ENCODE results near the gene KLRF1.
"Not testable (repeated sequence)": the region's sequence is repeated elsewhere in the genome, so short reads cannot be mapped to it uniquely, and the experiment has no call there.

Gene KLRF1

DNA sequence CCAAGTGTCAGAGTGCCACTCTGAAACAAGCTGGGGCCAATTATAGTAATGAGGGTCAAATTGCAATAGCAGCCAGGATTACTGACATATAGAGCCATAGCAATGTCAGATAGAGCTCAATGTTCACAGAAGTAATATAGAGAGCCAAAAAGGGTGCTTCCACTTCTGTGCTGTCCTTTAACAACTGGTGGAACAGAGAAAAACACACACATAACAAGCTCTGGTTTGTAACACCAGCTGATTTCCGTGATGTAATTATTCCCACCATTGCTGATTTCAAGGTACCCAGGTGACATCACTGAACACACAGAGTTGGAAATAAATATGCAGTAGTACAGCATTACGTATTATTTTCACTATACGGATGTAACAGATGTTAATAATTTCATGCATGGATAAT is 44.9 kb downstream of the KLRF1 start:
- peak in 2 of 3 donors; percentile 46 to 64 for DNase-seq
- H3K4me3 ChIP-seq (ENCODE audit: control insufficient read depth in 1 of 7, extremely low read depth in 1 of 7, insufficient read depth in 4 of 7, low read depth in 2 of 7, low read length in 6 of 7), result peak overlapping the region in 2 of 7 experiments; percentile 8 to 40
- no peaks in the 10 kb centered on the region for H3K9me3 ChIP-seq (ENCODE audit: control extremely low read depth in 1 of 5, control insufficient read depth in 4 of 5, insufficient read depth in 2 of 5, low read depth in 1 of 5, low read length in 4 of 5)
- ChIA-PET POLR2A (interaction anchor here (0.6 to 0.9 kb wide), 4 partner anchors 11 to 135 kb away, joined by 3 to 4 read pairs (median 3); no protein-coding TSS in a partner anchor), CTCF (interaction anchor here (0.8 to 2.4 kb wide), 6 partner anchors 8 to 57 kb away, joined by 3 to 10 read pairs (median 3); no protein-coding TSS in a partner anchor)
- H3K27me3 ChIP-seq (replicated peaks in 2 of 5; ENCODE audit: control insufficient read depth in 4 of 5, insufficient read depth in 5 of 5, low read length in 4 of 5), result no peaks in the 10 kb centered on the region
- peaks cover 14 to 27% (median 15%) of the 10 kb centered on the region in 4 experiments for H3K4me1 ChIP-seq (ENCODE audit: control extremely low read depth in 1 of 4, control insufficient read depth in 4 of 4, insufficient read depth in 4 of 4, low read length in 3 of 4)
- no peaks in the 10 kb centered on the region for H3K36me3 ChIP-seq (ENCODE audit: control insufficient read depth in 4 of 4, insufficient read depth in 4 of 4, low read length in 3 of 4)
- no CpG with 5 or more reads among the region's 3 CpGs for WGBS (ENCODE audit: insufficient coverage)
- H3K27ac ChIP-seq (ENCODE audit: insufficient read depth in 1 of 2, low read depth in 1 of 2, low read length in 2 of 2, poor library complexity in 1 of 2, severe bottlenecking in 2 of 2), result peak overlapping the region in 1 of 2 experiments; percentile 98

DNA sequence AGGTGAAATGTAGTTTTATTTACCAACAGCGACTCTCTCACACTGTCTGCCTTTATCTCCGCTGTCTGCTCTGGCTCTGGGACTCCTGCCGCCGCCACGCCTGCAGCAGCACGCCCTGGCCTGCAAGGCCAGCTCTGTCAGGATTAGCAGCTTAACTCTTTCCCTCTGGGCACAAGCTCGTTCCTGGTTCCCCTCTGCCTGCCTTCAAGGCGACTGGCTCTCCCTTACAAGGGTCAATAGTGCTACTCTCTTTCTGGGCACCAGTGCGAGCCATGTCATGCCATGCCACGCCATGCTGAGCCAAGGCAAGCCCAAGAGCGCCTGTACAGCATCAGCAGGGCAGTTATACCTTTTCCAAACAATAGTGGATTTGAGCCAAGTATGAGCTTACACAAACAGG is 45.5 kb downstream of the KLRF1 start:
- Histone ChIP-seq H3K4me3 (ENCODE audit: control insufficient read depth in 1 of 7, extremely low read depth in 1 of 7, insufficient read depth in 4 of 7, low read depth in 2 of 7, low read length in 6 of 7) (no peak overlapping the region), H3K27ac (ENCODE audit: insufficient read depth in 1 of 2, low read depth in 1 of 2, low read length in 2 of 2, poor library complexity in 1 of 2, severe bottlenecking in 2 of 2) (no peak overlapping the region), H3K9me3 (ENCODE audit: control extremely low read depth in 1 of 5, control insufficient read depth in 4 of 5, insufficient read depth in 2 of 5, low read depth in 1 of 5, low read length in 4 of 5) (no peaks in the 10 kb centered on the region), H3K36me3 (ENCODE audit: control insufficient read depth in 4 of 4, insufficient read depth in 4 of 4, low read length in 3 of 4) (no peaks in the 10 kb centered on the region), H3K27me3 (replicated peaks in 2 of 5; ENCODE audit: control insufficient read depth in 4 of 5, insufficient read depth in 5 of 5, low read length in 4 of 5) (no peaks in the 10 kb centered on the region), H3K4me1 (ENCODE audit: control extremely low read depth in 1 of 4, control insufficient read depth in 4 of 4, insufficient read depth in 4 of 4, low read length in 3 of 4) (peaks cover 14 to 27% (median 15%) of the 10 kb centered on the region in 4 experiments)
- CTCF ChIA-PET, result interaction anchor here (0.8 to 2.4 kb wide), 5 partner anchors 22 to 58 kb away, joined by 3 to 10 read pairs (median 3); no protein-coding TSS in a partner anchor
- WGBS (ENCODE audit: insufficient coverage), result 89% methylated on average over 10 of the region's 11 CpGs
- no peak for DNase-seq
- POLR2A ChIA-PET, result interaction anchor here (0.6 to 0.9 kb wide), 3 partner anchors 10 to 135 kb away, joined by 3 to 4 read pairs (median 3); no protein-coding TSS in a partner anchor

DNA sequence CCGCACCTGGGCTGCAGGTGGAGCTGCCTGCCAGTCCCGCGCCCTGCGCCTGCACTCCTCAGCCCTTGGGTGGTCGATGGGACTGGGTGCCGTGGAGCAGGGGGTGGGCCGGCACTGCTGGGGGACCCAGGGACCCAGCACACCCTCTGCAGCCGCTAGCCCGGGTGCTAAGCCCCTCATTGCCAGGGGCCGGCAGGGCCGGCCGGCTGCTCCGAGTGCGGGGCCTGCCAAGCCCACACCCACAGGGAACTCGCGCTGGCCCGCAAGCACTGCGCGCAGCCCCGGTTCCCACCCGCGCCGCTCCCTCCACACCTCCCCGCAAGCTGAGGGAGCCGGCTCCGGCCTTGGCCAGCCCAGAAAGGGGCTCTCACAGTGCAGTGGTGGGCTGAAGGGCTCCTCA is 48.8 kb downstream of the KLRF1 start:
- 98% methylated on average over 13 of the region's 26 CpGs for WGBS (ENCODE audit: insufficient coverage)
- CTCF ChIA-PET, result interaction anchor here (1.0 kb wide), 1 partner anchor 62 kb away, joined by 3 read pairs; no protein-coding TSS in a partner anchor

DNA sequence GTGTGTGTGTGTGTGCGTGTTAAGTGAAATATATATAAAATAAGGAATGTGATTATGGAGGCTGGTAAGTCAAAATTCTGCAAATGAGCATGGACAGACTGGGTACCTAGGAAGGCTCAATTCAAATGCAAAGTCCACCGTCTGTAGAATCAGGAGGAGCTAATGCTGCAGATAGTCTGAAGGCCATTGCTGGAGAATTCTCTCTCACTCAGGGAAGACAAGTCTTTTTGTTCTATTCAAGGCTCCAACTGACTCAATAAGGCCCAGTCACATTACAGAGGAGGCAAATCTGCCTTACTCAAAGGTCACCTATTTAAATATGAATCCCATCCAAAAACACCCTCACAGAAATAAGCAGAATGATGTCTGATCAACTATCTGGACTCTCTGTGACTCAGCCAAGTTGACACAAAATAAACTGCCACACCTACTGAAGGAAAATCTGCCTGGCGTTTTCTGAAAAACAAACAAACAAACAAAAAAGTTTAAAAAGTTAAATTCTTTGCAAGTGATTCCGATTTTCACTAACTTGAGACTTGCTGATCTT is 53.3 kb downstream of the KLRF1 start:
- H3K36me3 ChIP-seq (ENCODE audit: control insufficient read depth in 4 of 4, insufficient read depth in 4 of 4, low read length in 3 of 4), result no peaks in the 10 kb centered on the region
- peak overlapping the region in 1 of 7 experiments; percentile 6 for H3K4me3 ChIP-seq (ENCODE audit: control insufficient read depth in 1 of 7, extremely low read depth in 1 of 7, insufficient read depth in 4 of 7, low read depth in 2 of 7, low read length in 6 of 7)
- H3K4me1 ChIP-seq (ENCODE audit: control extremely low read depth in 1 of 4, control insufficient read depth in 4 of 4, insufficient read depth in 4 of 4, low read length in 3 of 4), result peaks cover 0 to 16% (median 7%) of the 10 kb centered on the region in 4 experiments
- no peak for DNase-seq
- 93% methylated on average over 4 of the region's 4 CpGs for WGBS (ENCODE audit: insufficient coverage)
- ChIA-PET POLR2A (no interaction called here), CTCF (interaction anchor here (0.7 to 1.0 kb wide), 2 partner anchors 9 to 260 kb away, joined by 3 read pairs; no protein-coding TSS in a partner anchor)
- no peaks in the 10 kb centered on the region for H3K27me3 ChIP-seq (replicated peaks in 2 of 5; ENCODE audit: control insufficient read depth in 4 of 5, insufficient read depth in 5 of 5, low read length in 4 of 5)
- H3K27ac ChIP-seq (ENCODE audit: insufficient read depth in 1 of 2, low read depth in 1 of 2, low read length in 2 of 2, poor library complexity in 1 of 2, severe bottlenecking in 2 of 2), result no peak overlapping the region
- H3K9me3 ChIP-seq (ENCODE audit: control extremely low read depth in 1 of 5, control insufficient read depth in 4 of 5, insufficient read depth in 2 of 5, low read depth in 1 of 5, low read length in 4 of 5), result no peaks in the 10 kb centered on the region

More for the DNA sequence above, 48.8 kb downstream of the KLRF1 start:
- H3K4me3 ChIP-seq (ENCODE audit: control insufficient read depth in 1 of 7, extremely low read depth in 1 of 7, insufficient read depth in 4 of 7, low read depth in 2 of 7, low read length in 6 of 7); H3K9me3 ChIP-seq (ENCODE audit: control extremely low read depth in 1 of 5, control insufficient read depth in 4 of 5, insufficient read depth in 2 of 5, low read depth in 1 of 5, low read length in 4 of 5); H3K36me3 ChIP-seq (ENCODE audit: control insufficient read depth in 4 of 4, insufficient read depth in 4 of 4, low read length in 3 of 4); DNase-seq; POLR2A ChIA-PET; H3K27me3 ChIP-seq (replicated peaks in 2 of 5; ENCODE audit: control insufficient read depth in 4 of 5, insufficient read depth in 5 of 5, low read length in 4 of 5); H3K27ac ChIP-seq (ENCODE audit: insufficient read depth in 1 of 2, low read depth in 1 of 2, low read length in 2 of 2, poor library complexity in 1 of 2, severe bottlenecking in 2 of 2): not testable (repeated sequence)
- peaks cover 9 to 24% (median 11%) of the 10 kb centered on the region in 4 experiments for H3K4me1 ChIP-seq (ENCODE audit: control extremely low read depth in 1 of 4, control insufficient read depth in 4 of 4, insufficient read depth in 4 of 4, low read length in 3 of 4)

DNA sequence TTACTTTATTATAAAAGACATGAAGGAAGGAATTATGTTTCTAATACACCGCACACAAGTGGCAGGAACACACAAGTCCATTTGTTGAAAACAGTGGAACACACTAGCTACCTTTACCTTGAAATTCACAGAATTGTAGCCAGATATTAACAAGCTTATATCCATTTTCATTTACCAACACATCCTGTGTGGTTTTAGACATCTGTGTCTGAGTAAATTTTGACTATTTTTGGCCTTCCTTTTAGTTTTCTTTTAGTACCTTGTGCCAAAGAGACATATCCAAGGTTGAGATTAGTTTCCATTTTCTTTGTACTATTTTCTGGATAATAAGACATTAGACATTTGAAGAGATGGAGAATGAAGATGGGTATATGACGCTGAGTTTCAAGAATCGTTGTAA is 54.0 kb downstream of the KLRF1 start, which contains the start of gene KLRF2:
TSS of gene KLRF2 (plus strand) at position 244 of the 400 bp plus-strand sequence. CDS start at position 351, 107 bp downstream.
- no CpG with 5 or more reads among the region's 3 CpGs for WGBS (ENCODE audit: insufficient coverage)
- peak in 2 of 3 donors; percentile 24 to 39 for DNase-seq
- peaks cover 0 to 16% (median 7%) of the 10 kb centered on the region in 4 experiments for H3K4me1 ChIP-seq (ENCODE audit: control extremely low read depth in 1 of 4, control insufficient read depth in 4 of 4, insufficient read depth in 4 of 4, low read length in 3 of 4)
- peak within 1 kb of the TSS in 1 of 7 experiments; percentile 6 for H3K4me3 ChIP-seq (ENCODE audit: control insufficient read depth in 1 of 7, extremely low read depth in 1 of 7, insufficient read depth in 4 of 7, low read depth in 2 of 7, low read length in 6 of 7)
- no peak within 1 kb of the TSS for H3K27ac ChIP-seq (ENCODE audit: insufficient read depth in 1 of 2, low read depth in 1 of 2, low read length in 2 of 2, poor library complexity in 1 of 2, severe bottlenecking in 2 of 2)
- ChIA-PET CTCF (no interaction called here), POLR2A (no interaction called here)
- no peaks in the 10 kb centered on the region for H3K9me3 ChIP-seq (ENCODE audit: control extremely low read depth in 1 of 5, control insufficient read depth in 4 of 5, insufficient read depth in 2 of 5, low read depth in 1 of 5, low read length in 4 of 5)
- no peaks in the 10 kb centered on the region for H3K27me3 ChIP-seq (replicated peaks in 2 of 5; ENCODE audit: control insufficient read depth in 4 of 5, insufficient read depth in 5 of 5, low read length in 4 of 5)
- no peaks in the 10 kb centered on the region for H3K36me3 ChIP-seq (ENCODE audit: control insufficient read depth in 4 of 4, insufficient read depth in 4 of 4, low read length in 3 of 4)

DNA sequence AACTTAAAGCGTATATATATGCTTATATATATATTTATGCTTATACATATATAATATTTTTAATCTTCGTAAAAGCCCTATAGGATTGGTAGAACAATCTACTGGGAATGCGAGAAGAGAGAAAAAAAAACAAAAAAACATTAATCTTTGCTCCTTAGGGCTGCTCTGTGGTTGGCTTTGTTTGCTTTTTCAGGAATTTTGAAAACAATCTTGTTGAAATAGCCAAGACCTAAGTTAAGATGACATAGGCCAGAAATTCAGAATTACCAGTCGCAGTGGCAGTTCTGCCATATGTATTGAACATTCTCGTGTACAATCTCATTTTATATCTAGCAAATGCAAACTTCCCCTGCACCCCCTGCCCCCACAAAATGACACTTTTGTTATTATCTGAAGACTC is 54.7 kb downstream of the KLRF1 start:
- CTCF ChIA-PET, result no interaction called here
- Histone ChIP-seq H3K27ac (ENCODE audit: insufficient read depth in 1 of 2, low read depth in 1 of 2, low read length in 2 of 2, poor library complexity in 1 of 2, severe bottlenecking in 2 of 2) (no peak overlapping the region), H3K9me3 (ENCODE audit: control extremely low read depth in 1 of 5, control insufficient read depth in 4 of 5, insufficient read depth in 2 of 5, low read depth in 1 of 5, low read length in 4 of 5) (no peaks in the 10 kb centered on the region), H3K4me1 (ENCODE audit: control extremely low read depth in 1 of 4, control insufficient read depth in 4 of 4, insufficient read depth in 4 of 4, low read length in 3 of 4) (peaks cover 0 to 16% (median 7%) of the 10 kb centered on the region in 4 experiments), H3K4me3 (ENCODE audit: control insufficient read depth in 1 of 7, extremely low read depth in 1 of 7, insufficient read depth in 4 of 7, low read depth in 2 of 7, low read length in 6 of 7) (no peak overlapping the region), H3K36me3 (ENCODE audit: control insufficient read depth in 4 of 4, insufficient read depth in 4 of 4, low read length in 3 of 4) (no peaks in the 10 kb centered on the region), H3K27me3 (replicated peaks in 2 of 5; ENCODE audit: control insufficient read depth in 4 of 5, insufficient read depth in 5 of 5, low read length in 4 of 5) (no peaks in the 10 kb centered on the region)
- 92% methylated on average over 2 of the region's 5 CpGs for WGBS (ENCODE audit: insufficient coverage)
- POLR2A ChIA-PET, result no interaction called here
- DNase-seq, result no peak

DNA sequence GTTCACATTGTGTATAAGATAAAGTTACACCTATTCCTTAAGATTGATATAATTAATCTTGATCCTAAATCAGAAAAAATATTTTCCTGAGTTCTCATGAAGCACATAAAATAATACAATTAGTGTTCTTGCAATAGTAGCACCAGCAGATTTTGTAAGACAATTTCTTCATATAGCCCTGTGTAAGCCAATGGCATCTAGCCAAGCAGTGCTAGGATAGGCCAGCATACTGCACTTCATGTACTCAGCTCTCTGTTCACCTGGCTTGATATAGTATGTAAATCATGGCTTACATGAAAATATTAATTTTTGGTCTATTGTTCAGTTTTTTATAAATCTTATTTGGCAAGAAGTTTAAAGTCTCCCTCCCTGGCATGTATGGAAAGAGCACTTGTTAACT is 55.9 kb downstream of the KLRF1 start:
- Histone ChIP-seq H3K27ac (ENCODE audit: insufficient read depth in 1 of 2, low read depth in 1 of 2, low read length in 2 of 2, poor library complexity in 1 of 2, severe bottlenecking in 2 of 2) (no peak overlapping the region), H3K36me3 (ENCODE audit: control insufficient read depth in 4 of 4, insufficient read depth in 4 of 4, low read length in 3 of 4) (no peaks in the 10 kb centered on the region), H3K4me1 (ENCODE audit: control extremely low read depth in 1 of 4, control insufficient read depth in 4 of 4, insufficient read depth in 4 of 4, low read length in 3 of 4) (peaks cover 0 to 16% (median 7%) of the 10 kb centered on the region in 4 experiments), H3K27me3 (replicated peaks in 2 of 5; ENCODE audit: control insufficient read depth in 4 of 5, insufficient read depth in 5 of 5, low read length in 4 of 5) (no peaks in the 10 kb centered on the region), H3K9me3 (ENCODE audit: control extremely low read depth in 1 of 5, control insufficient read depth in 4 of 5, insufficient read depth in 2 of 5, low read depth in 1 of 5, low read length in 4 of 5) (no peaks in the 10 kb centered on the region), H3K4me3 (ENCODE audit: control insufficient read depth in 1 of 7, extremely low read depth in 1 of 7, insufficient read depth in 4 of 7, low read depth in 2 of 7, low read length in 6 of 7) (no peak overlapping the region)
- ChIA-PET POLR2A (interaction anchor here (0.9 kb wide), 1 partner anchor 11 kb away, joined by 3 read pairs; no protein-coding TSS in a partner anchor), CTCF (interaction anchor here (0.6 kb wide), 1 partner anchor 31 kb away, joined by 3 read pairs; no protein-coding TSS in a partner anchor)
- DNase-seq, result no peak
